Measurements from ENCODE around the gene KLHL2. TPM values are rescaled to one million over a fixed set of nuclear protein-coding genes. Genes with fewer than 3 reads are reported as not detected.

KLHL2 gene
- total and polyA plus RNA-seq, 2 of the 13 experiments (the other 11 are each of a cell fraction or from before 2014, with no cell fraction given), result 9.2 to 17.6 TPM

DNA sequence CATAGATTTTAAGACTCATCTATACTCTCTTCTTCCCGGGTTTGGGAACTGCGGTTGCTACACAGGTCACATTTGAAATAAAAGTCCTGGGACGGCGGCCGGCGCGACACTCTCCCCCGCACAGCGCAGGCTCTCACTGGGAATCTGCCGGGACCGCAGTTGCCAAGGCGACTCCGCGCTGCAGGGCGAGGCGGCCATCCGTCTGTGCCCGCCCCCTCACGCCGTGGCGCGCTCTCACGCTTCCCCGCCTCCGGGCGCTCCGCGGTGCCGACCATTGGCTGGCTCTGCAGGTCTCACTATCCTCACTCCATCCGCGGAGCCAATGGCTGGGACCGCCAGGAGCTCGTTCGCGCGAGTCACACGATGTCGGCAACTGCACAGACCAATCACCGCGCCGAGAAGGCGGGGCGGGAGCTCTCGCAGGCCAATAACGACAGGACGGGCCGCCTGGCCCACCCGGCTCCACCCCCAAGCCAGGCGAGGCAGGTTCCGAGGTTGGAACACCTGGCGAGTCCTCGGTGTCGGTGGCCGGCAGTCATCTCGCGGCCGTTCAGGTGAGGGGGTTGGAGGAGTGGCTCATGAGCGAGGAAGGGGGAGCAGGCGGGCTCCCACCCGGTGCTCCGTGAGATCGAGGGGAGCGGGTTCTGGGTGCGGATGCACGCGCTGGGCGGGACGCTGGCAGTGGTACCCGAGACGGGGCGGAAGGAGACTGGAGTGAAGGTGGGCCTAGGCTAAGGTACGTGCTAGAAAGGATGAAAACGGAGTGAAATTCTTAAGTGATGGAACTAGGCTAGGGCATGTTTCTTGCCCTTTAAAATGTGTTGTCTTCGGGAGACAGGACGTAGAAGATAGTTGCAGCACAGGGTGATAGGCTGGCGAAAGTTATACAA is 120.1 kb downstream of the KLHL2 start, which contains the start of gene MSMO1 (continued):
- TF ChIP-seq, protein P1, sequence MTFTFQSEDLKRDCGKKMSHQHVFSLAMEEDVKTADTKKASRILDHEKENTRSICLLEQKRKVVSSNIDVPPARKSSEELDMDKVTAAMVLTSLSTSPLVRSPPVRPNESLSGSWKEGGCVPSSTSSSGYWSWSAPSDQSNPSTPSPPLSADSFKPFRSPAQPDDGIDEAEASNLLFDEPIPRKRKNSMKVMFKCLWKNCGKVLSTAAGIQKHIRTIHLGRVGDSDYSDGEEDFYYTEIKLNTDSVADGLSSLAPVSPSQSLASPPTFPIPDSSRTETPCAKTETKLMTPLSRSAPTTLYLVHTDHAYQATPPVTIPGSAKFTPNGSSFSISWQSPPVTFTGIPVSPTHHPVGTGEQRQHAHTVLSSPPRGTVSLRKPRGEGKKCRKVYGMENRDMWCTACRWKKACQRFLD (CRISPR knock-in tag; IDR thresholded peaks at IDR 0.05; ENCODE audit: borderline replicate concordance), result 0 out of 2 replicates have a peak, but pooled peaks have one; percentile 59
- TF ChIP-seq ZNF350 (CRISPR knock-in tag; IDR thresholded peaks at IDR 0.05; ENCODE audit: borderline replicate concordance, low read depth) (peak; percentile 95), ZNF883 (CRISPR knock-in tag; IDR thresholded peaks at IDR 0.05; ENCODE audit: not compliant biosample characterization) (peak; percentile 89), ZNF614 (CRISPR knock-in tag; IDR thresholded peaks at IDR 0.05; ENCODE audit: borderline replicate concordance) (peak; percentile 63; the same call in 1 of the 2 replicates), SOX13 (IDR thresholded peaks at IDR 0.05) (0 out of 2 replicates have a peak, but pooled peaks have one; percentile 42), SOX13 (CRISPR knock-in tag; conservative IDR thresholded peaks at IDR 0.05 in 1 of 2, IDR thresholded peaks at IDR 0.05 in 1 of 2) (peak in 1 of 2 experiments; percentile 41; a peak in 1 of 4 replicates), SMC3 (IDR thresholded peaks at IDR 0.05; ENCODE audit: low read length) (no peak), ZNF234 (CRISPR knock-in tag; conservative IDR thresholded peaks at IDR 0.05) (no peak), ZSCAN9 (CRISPR knock-in tag; IDR thresholded peaks at IDR 0.05; ENCODE audit: borderline replicate concordance) (0 out of 2 replicates have a peak, but pooled peaks have one; percentile 46), CBX1 (IDR thresholded peaks at IDR 0.05; ENCODE audit: low read depth) (no peak), CC2D1A (CRISPR knock-in tag; IDR thresholded peaks at IDR 0.05) (no peak), ZSCAN21 (CRISPR knock-in tag; IDR thresholded peaks at IDR 0.05; ENCODE audit: borderline replicate concordance) (peak; percentile 61; the same call in 1 of the 2 replicates)
- TF ChIP-seq, protein P2, sequence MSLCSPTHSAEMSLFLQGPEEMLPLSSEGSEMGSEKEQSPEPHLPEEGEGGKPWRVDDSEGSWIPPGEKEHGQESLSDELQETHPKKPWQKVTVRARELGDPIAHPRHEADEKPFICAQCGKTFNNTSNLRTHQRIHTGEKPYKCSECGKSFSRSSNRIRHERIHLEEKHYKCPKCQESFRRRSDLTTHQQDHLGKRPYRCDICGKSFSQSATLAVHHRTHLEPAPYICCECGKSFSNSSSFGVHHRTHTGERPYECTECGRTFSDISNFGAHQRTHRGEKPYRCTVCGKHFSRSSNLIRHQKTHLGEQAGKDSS (CRISPR knock-in tag; IDR thresholded peaks at IDR 0.05; ENCODE audit: borderline replicate concordance, low read depth), result 0 out of 2 replicates have a peak, but pooled peaks have one; percentile 53
- TF ChIP-seq, protein P3, sequence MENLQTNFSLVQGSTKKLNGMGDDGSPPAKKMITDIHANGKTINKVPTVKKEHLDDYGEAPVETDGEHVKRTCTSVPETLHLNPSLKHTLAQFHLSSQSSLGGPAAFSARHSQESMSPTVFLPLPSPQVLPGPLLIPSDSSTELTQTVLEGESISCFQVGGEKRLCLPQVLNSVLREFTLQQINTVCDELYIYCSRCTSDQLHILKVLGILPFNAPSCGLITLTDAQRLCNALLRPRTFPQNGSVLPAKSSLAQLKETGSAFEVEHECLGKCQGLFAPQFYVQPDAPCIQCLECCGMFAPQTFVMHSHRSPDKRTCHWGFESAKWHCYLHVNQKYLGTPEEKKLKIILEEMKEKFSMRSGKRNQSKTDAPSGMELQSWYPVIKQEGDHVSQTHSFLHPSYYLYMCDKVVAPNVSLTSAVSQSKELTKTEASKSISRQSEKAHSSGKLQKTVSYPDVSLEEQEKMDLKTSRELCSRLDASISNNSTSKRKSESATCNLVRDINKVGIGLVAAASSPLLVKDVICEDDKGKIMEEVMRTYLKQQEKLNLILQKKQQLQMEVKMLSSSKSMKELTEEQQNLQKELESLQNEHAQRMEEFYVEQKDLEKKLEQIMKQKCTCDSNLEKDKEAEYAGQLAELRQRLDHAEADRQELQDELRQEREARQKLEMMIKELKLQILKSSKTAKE (CRISPR knock-in tag; IDR thresholded peaks at IDR 0.05; ENCODE audit: borderline replicate concordance), result peak; percentile 45; the same call in 1 of the 2 replicates
- TF ChIP-seq, protein P4, sequence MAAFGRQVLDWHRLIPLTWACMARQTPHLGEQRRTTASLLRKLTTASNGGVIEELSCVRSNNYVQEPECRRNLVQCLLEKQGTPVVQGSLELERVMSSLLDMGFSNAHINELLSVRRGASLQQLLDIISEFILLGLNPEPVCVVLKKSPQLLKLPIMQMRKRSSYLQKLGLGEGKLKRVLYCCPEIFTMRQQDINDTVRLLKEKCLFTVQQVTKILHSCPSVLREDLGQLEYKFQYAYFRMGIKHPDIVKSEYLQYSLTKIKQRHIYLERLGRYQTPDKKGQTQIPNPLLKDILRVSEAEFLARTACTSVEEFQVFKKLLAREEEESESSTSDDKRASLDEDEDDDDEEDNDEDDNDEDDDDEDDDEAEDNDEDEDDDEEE (CRISPR knock-in tag; IDR thresholded peaks at IDR 0.05), result peak; percentile 66; the same call in 1 of the 2 replicates
- TF ChIP-seq, protein P5, sequence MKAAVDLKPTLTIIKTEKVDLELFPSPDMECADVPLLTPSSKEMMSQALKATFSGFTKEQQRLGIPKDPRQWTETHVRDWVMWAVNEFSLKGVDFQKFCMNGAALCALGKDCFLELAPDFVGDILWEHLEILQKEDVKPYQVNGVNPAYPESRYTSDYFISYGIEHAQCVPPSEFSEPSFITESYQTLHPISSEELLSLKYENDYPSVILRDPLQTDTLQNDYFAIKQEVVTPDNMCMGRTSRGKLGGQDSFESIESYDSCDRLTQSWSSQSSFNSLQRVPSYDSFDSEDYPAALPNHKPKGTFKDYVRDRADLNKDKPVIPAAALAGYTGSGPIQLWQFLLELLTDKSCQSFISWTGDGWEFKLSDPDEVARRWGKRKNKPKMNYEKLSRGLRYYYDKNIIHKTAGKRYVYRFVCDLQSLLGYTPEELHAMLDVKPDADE (CRISPR knock-in tag; IDR thresholded peaks at IDR 0.05), result 0 out of 2 replicates have a peak, but pooled peaks have one; percentile 39
- TF ChIP-seq, protein P6, sequence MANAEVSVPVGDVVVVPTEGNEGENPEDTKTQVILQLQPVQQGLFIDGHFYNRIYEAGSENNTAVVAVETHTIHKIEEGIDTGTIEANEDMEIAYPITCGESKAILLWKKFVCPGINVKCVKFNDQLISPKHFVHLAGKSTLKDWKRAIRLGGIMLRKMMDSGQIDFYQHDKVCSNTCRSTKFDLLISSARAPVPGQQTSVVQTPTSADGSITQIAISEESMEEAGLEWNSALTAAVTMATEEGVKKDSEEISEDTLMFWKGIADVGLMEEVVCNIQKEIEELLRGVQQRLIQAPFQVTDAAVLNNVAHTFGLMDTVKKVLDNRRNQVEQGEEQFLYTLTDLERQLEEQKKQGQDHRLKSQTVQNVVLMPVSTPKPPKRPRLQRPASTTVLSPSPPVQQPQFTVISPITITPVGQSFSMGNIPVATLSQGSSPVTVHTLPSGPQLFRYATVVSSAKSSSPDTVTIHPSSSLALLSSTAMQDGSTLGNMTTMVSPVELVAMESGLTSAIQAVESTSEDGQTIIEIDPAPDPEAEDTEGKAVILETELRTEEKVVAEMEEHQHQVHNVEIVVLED (CRISPR knock-in tag; IDR thresholded peaks at IDR 0.05; ENCODE audit: borderline replicate concordance), result peak; percentile 97
